ENCODE results near the gene FTL.

FTL gene

DNA sequence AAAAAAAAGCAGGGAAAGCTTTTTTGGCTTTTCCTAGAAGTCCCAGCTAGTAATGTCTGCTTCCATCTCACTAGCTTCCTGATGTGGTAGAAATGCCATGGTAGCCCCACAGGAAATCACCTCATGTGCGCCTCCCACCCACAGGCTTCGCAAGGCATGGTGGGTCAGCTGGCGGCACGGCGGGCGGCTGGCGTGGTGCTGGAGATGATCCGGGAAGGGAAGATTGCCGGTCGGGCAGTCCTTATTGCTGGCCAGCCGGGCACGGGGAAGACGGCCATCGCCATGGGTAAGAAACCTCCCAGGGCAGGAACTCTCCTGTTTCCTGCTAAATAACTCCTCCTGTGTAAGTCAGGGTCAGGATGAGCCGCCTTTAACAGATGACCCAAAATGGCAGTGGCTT lies 39.0 kb downstream of the FTL start:
- H3K4me1 ChIP-seq (ENCODE audit: control insufficient read depth, low read depth, low read length), result no peaks in the 10 kb centered on the region
- WGBS (ENCODE audit: extremely low coverage, insufficient coverage, low lambda C conversion rate), result no CpG with 5 or more reads among the region's 15 CpGs
- H3K9ac ChIP-seq (ENCODE audit: low read length), result no peak overlapping the region
- no peaks in the 10 kb centered on the region for H3K79me2 ChIP-seq (ENCODE audit: control insufficient read depth, insufficient read depth, low read length)
- no peak overlapping the region for H3K27ac ChIP-seq (ENCODE audit: low read depth, low read length)
- no peak overlapping the region for H3K56ac ChIP-seq (ENCODE audit: low read length)
- H3K36me3 ChIP-seq (ENCODE audit: control insufficient read depth, insufficient read depth, low read length), result peaks cover 15% of the 10 kb centered on the region
- H2BK15ac ChIP-seq (replicated peaks; ENCODE audit: low read depth), result no peak overlapping the region
- no peak overlapping the region for H3K4ac ChIP-seq (ENCODE audit: low read depth, low read length)
- no peak for DNase-seq
- H2BK5ac ChIP-seq (ENCODE audit: low read length), result no peak overlapping the region
- H3K18ac ChIP-seq (ENCODE audit: low read length), result no peak overlapping the region
- H2BK120ac ChIP-seq (ENCODE audit: low read depth, low read length), result no peak overlapping the region
- no peak overlapping the region for H3K4me3 ChIP-seq (ENCODE audit: low read length)
- no peak overlapping the region for H4K8ac ChIP-seq (ENCODE audit: low read depth, low read length)
- no peak overlapping the region for H4K5ac ChIP-seq (ENCODE audit: low read length)
- H3K27me3 ChIP-seq (ENCODE audit: insufficient read depth, low read length, poor library complexity), result no peaks in the 10 kb centered on the region
- H3K23ac ChIP-seq (ENCODE audit: low read length), result no peak overlapping the region
- no peak overlapping the region for H2AK5ac ChIP-seq (ENCODE audit: low read length)
- no peaks in the 10 kb centered on the region for H3K79me1 ChIP-seq (ENCODE audit: low read length)
- no peak overlapping the region for H3K4me2 ChIP-seq (ENCODE audit: low read length)

DNA sequence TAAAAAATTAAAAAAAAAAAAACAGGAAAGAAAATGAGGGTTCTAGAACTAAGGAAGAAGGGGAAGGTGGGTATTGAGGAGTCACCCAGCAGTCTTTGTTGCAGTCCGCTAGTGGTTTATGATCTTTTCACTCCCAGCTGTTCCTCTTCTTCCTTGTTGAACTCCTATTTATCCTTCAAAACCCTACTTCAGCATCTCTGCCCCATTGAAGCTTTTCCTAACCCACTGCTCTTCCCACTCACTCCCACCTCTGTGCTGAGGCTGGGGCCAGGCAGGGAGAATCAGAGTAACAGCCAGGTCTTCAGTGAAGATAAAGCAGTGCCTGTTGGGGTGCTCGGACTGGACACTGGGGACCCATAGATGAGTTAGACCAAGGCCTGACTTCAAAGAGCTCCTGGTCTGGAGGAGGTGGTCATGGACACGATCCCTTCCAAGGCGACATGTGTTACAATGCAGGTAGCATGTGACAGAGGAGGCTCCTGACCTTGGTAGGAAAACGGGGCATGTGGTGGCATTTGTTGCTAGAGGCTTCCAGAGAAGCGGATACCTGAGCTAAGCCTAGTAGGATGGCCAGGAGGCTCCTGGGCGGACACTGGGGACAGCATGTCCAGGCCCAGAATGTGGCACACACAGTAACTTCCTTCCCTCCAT lies 40.0 kb downstream of the FTL start:
- no peaks in the 10 kb centered on the region for H3K27me3 ChIP-seq (ENCODE audit: insufficient read depth, low read length, poor library complexity)
- H3K27ac ChIP-seq (ENCODE audit: low read depth, low read length), result no peak overlapping the region
- H4K8ac ChIP-seq (ENCODE audit: low read depth, low read length), result no peak overlapping the region
- H2AK5ac ChIP-seq (ENCODE audit: low read length), result no peak overlapping the region
- no peak overlapping the region for H3K4ac ChIP-seq (ENCODE audit: low read depth, low read length)
- no peak overlapping the region for H3K18ac ChIP-seq (ENCODE audit: low read length)
- no peak overlapping the region for H2BK120ac ChIP-seq (ENCODE audit: low read depth, low read length)
- no peak overlapping the region for H3K4me3 ChIP-seq (ENCODE audit: low read length)
- no peak overlapping the region for H2BK15ac ChIP-seq (replicated peaks; ENCODE audit: low read depth)
- peaks cover 16% of the 10 kb centered on the region for H3K36me3 ChIP-seq (ENCODE audit: control insufficient read depth, insufficient read depth, low read length)
- no peak overlapping the region for H3K23ac ChIP-seq (ENCODE audit: low read length)
- H3K4me1 ChIP-seq (ENCODE audit: control insufficient read depth, low read depth, low read length), result no peaks in the 10 kb centered on the region
- H2BK5ac ChIP-seq (ENCODE audit: low read length), result no peak overlapping the region
- DNase-seq, result no peak
- no peaks in the 10 kb centered on the region for H3K79me2 ChIP-seq (ENCODE audit: control insufficient read depth, insufficient read depth, low read length)
- H3K4me2 ChIP-seq (ENCODE audit: low read length), result no peak overlapping the region
- no peak overlapping the region for H4K5ac ChIP-seq (ENCODE audit: low read length)
- no peak overlapping the region for H3K56ac ChIP-seq (ENCODE audit: low read length)
- no CpG with 5 or more reads among the region's 7 CpGs for WGBS (ENCODE audit: extremely low coverage, insufficient coverage, low lambda C conversion rate)
- H3K9ac ChIP-seq (ENCODE audit: low read length), result no peak overlapping the region
- H3K79me1 ChIP-seq (ENCODE audit: low read length), result no peaks in the 10 kb centered on the region

DNA sequence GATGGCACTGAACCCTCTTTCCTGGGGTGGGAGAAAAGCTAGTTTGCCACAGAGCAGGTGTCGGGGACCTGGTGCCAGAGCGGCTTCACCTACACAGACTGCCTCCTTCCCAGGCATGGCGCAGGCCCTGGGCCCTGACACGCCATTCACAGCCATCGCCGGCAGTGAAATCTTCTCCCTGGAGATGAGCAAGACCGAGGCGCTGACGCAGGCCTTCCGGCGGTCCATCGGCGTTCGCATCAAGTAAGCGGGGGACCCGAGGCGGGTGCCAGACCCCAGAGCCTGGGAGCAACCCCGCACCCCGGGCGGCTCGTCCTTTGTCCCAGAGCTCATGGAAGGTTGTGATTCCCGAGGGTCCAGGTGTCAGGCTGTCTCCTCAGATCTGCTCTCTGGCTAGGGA lies 41.8 kb downstream of the FTL start:
- Histone ChIP-seq H3K56ac (ENCODE audit: low read length) (no peak overlapping the region), H4K8ac (ENCODE audit: low read depth, low read length) (no peak overlapping the region), H3K27me3 (ENCODE audit: insufficient read depth, low read length, poor library complexity) (no peaks in the 10 kb centered on the region), H2BK120ac (ENCODE audit: low read depth, low read length) (no peak overlapping the region), H3K79me2 (ENCODE audit: control insufficient read depth, insufficient read depth, low read length) (no peaks in the 10 kb centered on the region), H3K23ac (ENCODE audit: low read length) (no peak overlapping the region), H3K9ac (ENCODE audit: low read length) (no peak overlapping the region), H3K36me3 (ENCODE audit: control insufficient read depth, insufficient read depth, low read length) (peaks cover 22% of the 10 kb centered on the region), H3K27ac (ENCODE audit: low read depth, low read length) (no peak overlapping the region), H3K79me1 (ENCODE audit: low read length) (no peaks in the 10 kb centered on the region), H2BK15ac (replicated peaks; ENCODE audit: low read depth) (no peak overlapping the region), H3K4ac (ENCODE audit: low read depth, low read length) (no peak overlapping the region), H2BK5ac (ENCODE audit: low read length) (no peak overlapping the region), H3K4me3 (ENCODE audit: low read length) (no peak overlapping the region), H2AK5ac (ENCODE audit: low read length) (no peak overlapping the region), H3K18ac (ENCODE audit: low read length) (no peak overlapping the region), H3K4me1 (ENCODE audit: control insufficient read depth, low read depth, low read length) (no peaks in the 10 kb centered on the region), H4K5ac (ENCODE audit: low read length) (no peak overlapping the region), H3K4me2 (ENCODE audit: low read length) (no peak overlapping the region)
- no CpG with 5 or more reads among the region's 22 CpGs for WGBS (ENCODE audit: extremely low coverage, insufficient coverage, low lambda C conversion rate)
- no peak for DNase-seq

DNA sequence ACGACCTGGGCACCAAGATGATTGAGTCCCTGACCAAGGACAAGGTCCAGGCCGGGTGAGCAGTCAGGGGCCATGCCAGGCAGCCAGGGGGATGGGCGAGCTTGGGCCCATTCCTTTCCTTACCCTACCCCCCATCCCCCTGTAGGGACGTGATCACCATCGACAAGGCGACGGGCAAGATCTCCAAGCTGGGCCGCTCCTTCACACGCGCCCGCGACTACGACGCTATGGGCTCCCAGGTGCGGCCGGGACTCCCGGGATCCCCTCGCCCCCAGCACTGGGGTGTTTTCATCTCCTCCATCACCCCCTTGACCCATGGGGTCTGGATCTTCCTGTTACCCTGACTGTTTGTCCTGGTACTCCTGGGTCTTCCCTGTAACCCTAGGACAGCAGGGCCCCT lies 44.7 kb downstream of the FTL start:
- Histone ChIP-seq H2AK5ac (ENCODE audit: low read length) (no peak overlapping the region), H4K8ac (ENCODE audit: low read depth, low read length) (no peak overlapping the region), H3K27ac (ENCODE audit: low read depth, low read length) (no peak overlapping the region), H3K79me1 (ENCODE audit: low read length) (no peaks in the 10 kb centered on the region), H3K27me3 (ENCODE audit: insufficient read depth, low read length, poor library complexity) (no peaks in the 10 kb centered on the region), H3K36me3 (ENCODE audit: control insufficient read depth, insufficient read depth, low read length) (peaks cover 19% of the 10 kb centered on the region), H4K5ac (ENCODE audit: low read length) (no peak overlapping the region), H3K9ac (ENCODE audit: low read length) (no peak overlapping the region), H3K4ac (ENCODE audit: low read depth, low read length) (no peak overlapping the region), H3K79me2 (ENCODE audit: control insufficient read depth, insufficient read depth, low read length) (no peaks in the 10 kb centered on the region), H2BK120ac (ENCODE audit: low read depth, low read length) (no peak overlapping the region), H3K23ac (ENCODE audit: low read length) (no peak overlapping the region), H2BK5ac (ENCODE audit: low read length) (no peak overlapping the region), H3K56ac (ENCODE audit: low read length) (no peak overlapping the region), H3K4me1 (ENCODE audit: control insufficient read depth, low read depth, low read length) (no peaks in the 10 kb centered on the region), H3K18ac (ENCODE audit: low read length) (no peak overlapping the region), H2BK15ac (replicated peaks; ENCODE audit: low read depth) (no peak overlapping the region), H3K4me2 (ENCODE audit: low read length) (no peak overlapping the region), H3K4me3 (ENCODE audit: low read length) (no peak overlapping the region)
- DNase-seq, result no peak
- no CpG with 5 or more reads among the region's 18 CpGs for WGBS (ENCODE audit: extremely low coverage, insufficient coverage, low lambda C conversion rate)

DNA sequence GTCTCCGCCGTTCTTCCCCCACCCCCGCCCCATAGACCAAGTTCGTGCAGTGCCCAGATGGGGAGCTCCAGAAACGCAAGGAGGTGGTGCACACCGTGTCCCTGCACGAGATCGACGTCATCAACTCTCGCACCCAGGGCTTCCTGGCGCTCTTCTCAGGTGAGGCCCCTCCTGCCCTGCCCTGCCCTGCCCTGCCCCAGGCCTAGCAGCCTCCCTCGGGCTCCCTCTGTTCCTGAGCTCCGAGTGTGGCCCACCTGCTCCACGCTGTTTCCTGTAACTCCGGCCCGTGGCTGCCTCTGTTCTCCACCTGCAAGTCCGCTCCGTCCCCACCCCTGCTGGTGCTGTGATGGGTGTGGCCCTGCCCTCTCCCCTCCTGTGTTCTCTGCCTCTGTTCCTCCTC lies 45.3 kb downstream of the FTL start:
- Histone ChIP-seq H3K36me3 (ENCODE audit: control insufficient read depth, insufficient read depth, low read length) (peaks cover 13% of the 10 kb centered on the region), H3K4me2 (ENCODE audit: low read length) (no peak overlapping the region), H3K79me2 (ENCODE audit: control insufficient read depth, insufficient read depth, low read length) (no peaks in the 10 kb centered on the region), H3K79me1 (ENCODE audit: low read length) (no peaks in the 10 kb centered on the region), H3K4me3 (ENCODE audit: low read length) (no peak overlapping the region), H3K4me1 (ENCODE audit: control insufficient read depth, low read depth, low read length) (no peaks in the 10 kb centered on the region), H3K23ac (ENCODE audit: low read length) (no peak overlapping the region), H3K27me3 (ENCODE audit: insufficient read depth, low read length, poor library complexity) (no peaks in the 10 kb centered on the region), H3K4ac (ENCODE audit: low read depth, low read length) (no peak overlapping the region), H3K56ac (ENCODE audit: low read length) (no peak overlapping the region), H2BK5ac (ENCODE audit: low read length) (no peak overlapping the region), H3K18ac (ENCODE audit: low read length) (no peak overlapping the region), H3K9ac (ENCODE audit: low read length) (no peak overlapping the region), H2BK120ac (ENCODE audit: low read depth, low read length) (no peak overlapping the region), H2AK5ac (ENCODE audit: low read length) (no peak overlapping the region), H2BK15ac (replicated peaks; ENCODE audit: low read depth) (no peak overlapping the region), H3K27ac (ENCODE audit: low read depth, low read length) (no peak overlapping the region), H4K8ac (ENCODE audit: low read depth, low read length) (no peak overlapping the region), H4K5ac (ENCODE audit: low read length) (no peak overlapping the region)
- no peak for DNase-seq
- no CpG with 5 or more reads among the region's 18 CpGs for WGBS (ENCODE audit: extremely low coverage, insufficient coverage, low lambda C conversion rate)

DNA sequence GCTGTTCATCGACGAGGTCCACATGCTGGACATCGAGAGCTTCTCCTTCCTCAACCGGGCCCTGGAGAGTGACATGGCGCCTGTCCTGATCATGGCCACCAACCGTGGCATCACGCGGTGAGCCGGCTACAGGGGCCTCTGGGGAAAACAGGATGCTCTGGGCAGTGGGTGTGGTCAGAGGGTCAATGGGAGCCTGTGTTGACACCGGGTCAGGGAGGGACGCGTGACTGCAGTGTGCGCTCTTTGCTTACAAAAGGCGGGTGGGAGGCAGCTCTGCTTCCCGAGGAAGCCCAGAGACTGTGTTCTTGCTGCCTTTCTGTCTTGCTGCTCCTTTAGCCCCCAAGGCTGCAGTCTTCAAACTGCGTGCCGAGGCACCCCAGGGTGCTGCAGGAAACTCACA lies 46.1 kb downstream of the FTL start:
- no peak overlapping the region for H2BK120ac ChIP-seq (ENCODE audit: low read depth, low read length)
- H4K5ac ChIP-seq (ENCODE audit: low read length), result no peak overlapping the region
- H3K18ac ChIP-seq (ENCODE audit: low read length), result no peak overlapping the region
- H3K27ac ChIP-seq (ENCODE audit: low read depth, low read length), result no peak overlapping the region
- H3K79me1 ChIP-seq (ENCODE audit: low read length), result no peaks in the 10 kb centered on the region
- H3K4me2 ChIP-seq (ENCODE audit: low read length), result no peak overlapping the region
- H2AK5ac ChIP-seq (ENCODE audit: low read length), result no peak overlapping the region
- H3K9ac ChIP-seq (ENCODE audit: low read length), result no peak overlapping the region
- H3K23ac ChIP-seq (ENCODE audit: low read length), result no peak overlapping the region
- no peak overlapping the region for H2BK15ac ChIP-seq (replicated peaks; ENCODE audit: low read depth)
- H3K56ac ChIP-seq (ENCODE audit: low read length), result no peak overlapping the region
- no peak overlapping the region for H3K4ac ChIP-seq (ENCODE audit: low read depth, low read length)
- no peak for DNase-seq
- H3K4me3 ChIP-seq (ENCODE audit: low read length), result no peak overlapping the region
- no CpG with 5 or more reads among the region's 17 CpGs for WGBS (ENCODE audit: extremely low coverage, insufficient coverage, low lambda C conversion rate)
- peaks cover 13% of the 10 kb centered on the region for H3K36me3 ChIP-seq (ENCODE audit: control insufficient read depth, insufficient read depth, low read length)
- no peak overlapping the region for H2BK5ac ChIP-seq (ENCODE audit: low read length)
- H4K8ac ChIP-seq (ENCODE audit: low read depth, low read length), result no peak overlapping the region
- H3K79me2 ChIP-seq (ENCODE audit: control insufficient read depth, insufficient read depth, low read length), result no peaks in the 10 kb centered on the region
- no peaks in the 10 kb centered on the region for H3K4me1 ChIP-seq (ENCODE audit: control insufficient read depth, low read depth, low read length)
- no peaks in the 10 kb centered on the region for H3K27me3 ChIP-seq (ENCODE audit: insufficient read depth, low read length, poor library complexity)
